ENCODE results near the gene TET3.

- TF ChIP-seq MAX (CRISPR knock-in tag; IDR thresholded peaks at IDR 0.05) (no peak), ZNF561 (CRISPR knock-in tag; conservative IDR thresholded peaks at IDR 0.05) (no peak), STAT5B (CRISPR knock-in tag; IDR thresholded peaks at IDR 0.05) (no peak), RBM15 (IDR thresholded peaks at IDR 0.05; ENCODE audit: insufficient read depth, low read length) (no peak), PURB (CRISPR knock-in tag; IDR thresholded peaks at IDR 0.05; ENCODE audit: low read depth) (no peak), ETS1 (conservative IDR thresholded peaks at IDR 0.05; ENCODE audit: control insufficient read depth, low read depth, low read length) (no peak), CTCF (IDR thresholded peaks at IDR 0.05 in 2 of 3, conservative IDR thresholded peaks at IDR 0.05 in 1 of 3; ENCODE audit: insufficient read depth in 2 of 3, low read depth in 1 of 3, low read length in 3 of 3) (no peak), SMARCA5 (IDR thresholded peaks at IDR 0.05) (no peak), ZBTB33 (CRISPR knock-in tag; IDR thresholded peaks at IDR 0.05) (no peak), RBM22 (IDR thresholded peaks at IDR 0.05; ENCODE audit: low read depth, low read length, poor library complexity, severe bottlenecking) (no peak), ZNF165 (CRISPR knock-in tag; IDR thresholded peaks at IDR 0.05; ENCODE audit: borderline replicate concordance) (no peak), ZNF589 (CRISPR knock-in tag; IDR thresholded peaks at IDR 0.05; ENCODE audit: low read depth) (no peak), ZFP91 (CRISPR knock-in tag; IDR thresholded peaks at IDR 0.05) (no peak), ZKSCAN1 (IDR thresholded peaks at IDR 0.05; ENCODE audit: low read depth, low read length) (no peak)
Observed at GRCh38 chr2:74017223-74017622, 32.5 kb downstream of the TET3 start.

Measured in K562 (cell line).